NCI-H128 (cell line): ENCODE measurements around the gene UBE2R2.
A peak's percentile ranks its signal among the peaks of the same experiment; 100 is the strongest.
"Not testable (repeated sequence)": the region's sequence is repeated elsewhere in the genome, so short reads cannot be mapped to it uniquely, and the experiment has no call there.

Experiments
- DNase-seq: peaks from one replicate; lab custom pipeline; 2025; ENCODE audit not compliant: unreplicated experiment; lab: John Stamatoyannopoulos, UW

UBE2R2 gene

GRCh38 chr9:33816327-33817252 lies at the start of gene UBE2R2:
Gene UBE2R2 (plus strand): TSS chr9:33817160. CDS start chr9:33817758, 598 bp downstream.
- DNase-seq, result peak; percentile 88

DNA sequence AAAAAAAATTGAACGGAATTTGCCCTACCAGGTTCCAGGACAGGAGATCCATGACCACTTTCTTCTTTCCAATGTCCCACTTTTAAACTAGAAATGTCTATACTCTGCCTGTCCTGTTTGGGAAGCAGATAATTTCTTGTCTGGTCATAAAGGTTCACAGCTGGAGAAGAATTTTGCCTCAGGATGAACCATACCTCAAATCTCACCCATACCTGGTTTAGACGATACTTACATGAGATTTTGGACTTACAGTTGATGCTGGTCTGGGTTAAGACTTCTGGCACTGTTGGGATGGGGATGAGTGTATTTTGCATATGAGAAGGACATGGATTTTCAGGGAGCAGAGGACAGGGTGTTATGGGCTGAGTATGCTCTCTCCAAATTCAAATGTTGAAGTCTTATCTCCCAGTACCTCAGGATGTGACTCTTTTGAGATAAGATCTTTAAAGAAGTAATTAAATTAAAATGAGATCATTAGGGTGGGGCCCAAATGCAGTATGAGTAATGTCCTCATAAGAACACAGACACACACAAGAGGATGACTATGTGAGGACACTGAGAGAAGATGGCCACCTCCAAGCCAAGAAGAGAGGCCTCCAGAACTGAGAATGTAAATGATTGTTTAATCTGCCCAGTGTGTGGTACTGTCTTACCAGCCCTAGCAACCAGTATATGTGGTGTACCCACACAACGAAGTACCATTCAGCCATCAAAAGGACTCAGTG lies 46.6 kb upstream of the UBE2R2 start:
- not testable (repeated sequence) for DNase-seq

DNA sequence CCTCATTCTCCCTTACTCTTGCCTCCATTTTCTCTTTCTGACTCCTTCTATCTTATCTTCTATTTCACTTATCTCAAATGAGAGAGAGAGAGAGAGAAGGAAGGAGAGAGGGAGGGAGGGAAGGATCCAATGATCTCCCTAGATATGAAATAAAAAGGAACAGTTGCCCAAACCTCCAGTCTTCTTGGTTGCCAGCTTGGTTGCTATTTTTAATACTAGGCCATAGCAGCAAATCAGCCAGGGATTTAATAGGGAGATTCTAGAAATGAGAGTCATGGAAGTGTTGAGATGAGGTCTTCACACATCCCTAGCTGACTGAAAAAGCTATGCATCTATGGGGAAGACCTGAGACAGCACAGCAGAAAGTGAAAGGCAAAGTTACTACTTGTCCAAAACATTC lies 43.8 kb upstream of the UBE2R2 start:
- DNase-seq, result not testable (repeated sequence)

- DNase-seq, result not testable (repeated sequence)
These were observed 42.8 kb upstream of the UBE2R2 start for GRCh38 chr9:33774074-33774659.

DNA sequence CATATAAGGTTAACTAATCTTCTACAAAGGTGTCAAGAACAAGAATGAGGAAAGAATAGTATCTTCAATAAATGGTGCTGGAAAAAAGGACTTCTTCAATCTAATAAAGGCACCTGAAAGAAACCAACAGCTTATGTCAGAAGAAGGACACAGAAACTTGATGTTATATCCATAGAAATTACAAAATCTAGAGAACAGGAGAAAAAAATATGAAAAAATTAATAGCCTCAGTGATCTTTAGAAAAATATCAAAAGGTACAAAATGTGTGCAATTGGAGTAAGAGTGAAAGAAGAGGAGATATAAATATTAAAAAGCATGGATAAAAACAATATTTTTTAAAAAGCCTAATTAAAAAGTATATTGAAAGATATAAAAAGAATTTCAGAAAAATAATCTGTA lies 40.4 kb upstream of the UBE2R2 start:
- no peak for DNase-seq

DNA sequence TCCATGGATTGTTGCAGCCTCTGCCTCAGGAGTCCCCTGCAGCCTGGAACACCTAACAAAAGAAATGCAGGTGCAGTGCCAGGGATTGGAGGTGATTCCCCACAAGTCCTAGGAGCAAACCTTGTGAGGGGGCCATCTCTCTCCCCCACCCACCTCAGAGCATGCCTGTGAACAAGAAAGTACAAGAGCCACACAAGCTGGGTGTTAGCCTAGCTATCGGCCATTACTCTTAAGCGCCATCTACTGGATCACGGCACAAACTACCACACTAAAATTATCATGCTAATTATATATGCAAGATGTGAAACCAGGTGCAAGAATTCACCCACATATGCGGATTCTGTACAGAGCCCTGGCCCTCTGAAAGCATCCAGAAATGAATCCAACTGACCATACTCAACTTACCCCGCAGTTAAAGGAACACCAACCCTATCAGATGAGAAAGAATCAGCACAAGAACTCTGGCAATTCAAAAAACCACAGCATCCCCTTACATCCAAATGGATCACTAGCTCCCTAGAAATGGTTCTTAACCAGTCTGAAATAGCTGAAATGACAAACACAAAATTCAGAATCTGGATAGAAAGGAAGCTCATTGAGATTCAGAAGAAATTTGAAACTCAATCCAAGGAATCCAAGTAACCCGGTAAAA lies 38.1 kb upstream of the UBE2R2 start:
- peak; percentile 14 for DNase-seq

DNA sequence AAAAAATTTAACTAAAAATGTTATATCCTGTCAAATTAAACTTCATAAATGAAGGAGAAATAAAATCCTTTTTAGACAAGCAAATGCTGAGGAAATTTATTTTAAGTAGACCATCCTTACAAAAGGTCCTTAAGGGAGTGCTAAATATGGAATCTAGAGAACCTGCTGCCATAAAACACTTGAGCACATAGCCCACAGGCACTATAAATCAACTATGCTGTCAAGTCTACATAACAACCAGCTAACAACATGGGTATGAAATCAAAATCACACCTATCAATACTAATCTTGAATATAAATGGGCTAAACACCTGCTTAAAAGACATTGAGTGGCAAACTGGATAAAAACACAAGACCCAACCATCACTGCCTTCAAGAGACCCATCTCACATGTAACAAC lies 36.7 kb upstream of the UBE2R2 start:
- DNase-seq, result no peak

DNA sequence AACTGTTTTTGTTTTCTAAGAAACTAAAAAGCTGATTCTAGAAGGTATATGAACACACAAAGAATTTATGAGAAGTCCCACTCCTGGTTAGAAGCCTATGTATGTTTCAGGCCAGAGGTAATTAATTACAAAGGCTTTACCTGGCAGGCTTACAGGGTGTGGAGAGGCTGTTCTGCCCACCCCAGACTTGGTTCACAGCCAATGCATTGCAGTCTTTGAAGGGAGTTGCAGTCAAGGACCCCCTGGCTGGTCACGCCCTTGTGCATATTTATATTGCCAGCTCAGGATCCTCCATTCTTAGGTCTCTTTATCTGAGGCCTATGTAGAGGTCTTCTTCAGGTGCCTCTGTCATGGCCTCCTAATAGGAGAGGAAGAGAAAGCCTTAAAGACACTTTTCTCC lies 35.2 kb upstream of the UBE2R2 start:
- DNase-seq, result peak; percentile 10

GRCh38 chr9:33782395-33783152 lies 34.4 kb upstream of the UBE2R2 start:
- DNase-seq, result no peak

DNA sequence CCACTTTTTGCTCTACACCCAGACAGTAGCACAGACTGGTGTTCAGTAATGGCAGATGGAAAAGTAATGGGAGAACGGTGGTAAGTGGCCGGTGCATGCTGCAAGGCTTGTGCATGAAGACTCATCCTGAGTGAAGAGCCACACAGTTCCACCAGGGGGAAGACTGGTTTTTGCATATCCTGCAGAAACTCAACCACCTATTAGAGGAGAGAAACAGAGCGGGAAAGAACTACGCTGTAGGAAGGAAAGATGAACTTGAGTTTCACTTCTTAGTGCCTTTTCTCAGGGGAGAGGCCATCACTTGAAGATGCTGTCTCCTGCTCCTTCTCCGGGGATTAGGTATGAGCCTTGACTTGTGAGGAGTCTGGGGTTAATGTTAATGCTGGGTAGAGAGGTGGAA lies 31.0 kb upstream of the UBE2R2 start:
- no peak for DNase-seq

DNA sequence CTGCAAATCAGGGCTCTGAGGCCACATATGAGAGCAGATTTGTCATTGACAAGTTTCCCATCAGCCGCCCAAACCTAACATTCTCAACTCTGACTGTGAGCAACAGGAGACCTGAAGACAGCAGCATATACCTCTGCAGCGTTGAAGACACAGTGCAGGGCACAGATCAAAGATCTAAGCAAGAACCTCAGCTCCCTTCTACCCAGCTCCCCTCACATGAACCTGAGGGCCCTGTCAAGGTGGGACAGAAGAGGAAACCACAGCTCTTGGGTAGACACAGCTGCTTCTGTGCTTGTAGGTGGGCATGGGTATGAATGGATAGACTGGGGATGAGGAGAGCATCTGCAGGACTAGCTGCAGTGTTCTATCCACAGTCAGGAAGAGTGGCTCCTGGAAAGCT lies 30.3 kb upstream of the UBE2R2 start:
- DNase-seq, result no peak

GRCh38 chr9:33787839-33788238 lies 29.1 kb upstream of the UBE2R2 start:
- no peak for DNase-seq

- not testable (repeated sequence) for DNase-seq
These were observed 27.5 kb upstream of the UBE2R2 start for GRCh38 chr9:33789429-33789828.

GRCh38 chr9:33791117-33791516 lies 25.8 kb upstream of the UBE2R2 start:
- no peak for DNase-seq

GRCh38 chr9:33793496-33793895 lies 23.5 kb upstream of the UBE2R2 start:
- DNase-seq, result not testable (repeated sequence)

- no peak for DNase-seq
These were observed 22.4 kb upstream of the UBE2R2 start for GRCh38 chr9:33794560-33794959.

DNA sequence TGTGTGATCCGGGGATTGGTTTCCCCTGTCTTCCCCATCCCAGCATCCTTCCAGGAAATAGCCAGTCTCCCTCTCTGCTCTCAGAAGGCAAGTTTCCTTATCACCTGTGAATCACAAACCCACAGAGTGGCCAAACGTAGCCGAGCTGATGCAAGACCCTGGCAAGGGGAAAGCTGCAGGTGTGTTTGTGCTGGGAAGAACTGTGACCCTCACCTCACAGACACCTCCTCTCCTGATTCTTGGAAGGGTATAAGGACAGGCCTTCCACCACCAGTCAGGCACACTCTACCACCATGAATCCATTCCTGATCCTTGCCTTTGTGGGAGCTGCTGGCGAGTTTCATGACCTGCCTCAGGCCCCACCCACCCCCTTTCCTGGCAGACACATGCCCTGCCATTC lies 21.7 kb upstream of the UBE2R2 start, which contains the start of gene PRSS3:
Gene PRSS3 (plus strand): TSS at position 281 of the 400 bp plus-strand sequence. CDS start 13 bp downstream, at position 294.
- DNase-seq, result no peak

GRCh38 chr9:33795819-33796218 lies 21.1 kb upstream of the UBE2R2 start:
- DNase-seq, result no peak

- not testable (repeated sequence) for DNase-seq
These were observed 20.3 kb upstream of the UBE2R2 start for GRCh38 chr9:33796679-33797078.

DNA sequence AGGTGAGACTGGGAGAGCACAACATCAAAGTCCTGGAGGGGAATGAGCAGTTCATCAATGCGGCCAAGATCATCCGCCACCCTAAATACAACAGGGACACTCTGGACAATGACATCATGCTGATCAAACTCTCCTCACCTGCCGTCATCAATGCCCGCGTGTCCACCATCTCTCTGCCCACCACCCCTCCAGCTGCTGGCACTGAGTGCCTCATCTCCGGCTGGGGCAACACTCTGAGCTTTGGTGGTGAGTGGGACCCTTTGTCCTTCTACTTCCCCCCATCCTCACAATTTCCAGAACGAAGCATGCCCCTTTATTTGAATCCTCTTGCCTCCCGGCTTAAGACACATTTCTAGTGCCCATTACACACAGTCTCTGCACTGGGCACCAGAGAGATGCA lies 19.1 kb upstream of the UBE2R2 start:
- no peak for DNase-seq
